Fibroblast of lung (primary cell): ENCODE measurements around the gene GPR3. TPM values are rescaled to one million over a fixed set of nuclear protein-coding genes. Genes with fewer than 3 reads are reported as not detected.

Experiments used
- DNase-seq, 2 donors: peaks; one replicate each; pipeline versions ENCODE4 v3.0.0 to v3.0.0-alpha.2; 2010; ENCODE audit warnings: low read depth in 2 of 2
- H2AFZ ChIP-seq: 2 replicates; pipeline ENCODE4 v1.5.1; 2012; ENCODE audit warnings: low read length, control low read depth, inconsistent platforms
- H3K27ac ChIP-seq: 2 replicates; pipeline ENCODE4 v1.5.1; 2011; ENCODE audit warnings: low read length, control low read depth; ENCODE audit not compliant: insufficient read depth
- H3K27me3 ChIP-seq: 2 replicates; pipeline ENCODE4 v1.5.1; 2011; ENCODE audit warnings: mild to moderate bottlenecking, low read length; ENCODE audit not compliant: control insufficient read depth, insufficient read depth
- H3K36me3 ChIP-seq: 2 replicates; pipeline ENCODE4 v1.5.1; 2011; ENCODE audit warnings: low read length; ENCODE audit not compliant: control insufficient read depth, insufficient read depth
- H3K4me1 ChIP-seq: 2 replicates; pipeline ENCODE4 v1.5.1; 2011; ENCODE audit warnings: low read length; ENCODE audit not compliant: control insufficient read depth, insufficient read depth; ENCODE audit errors: extremely low read depth
- H3K4me2 ChIP-seq: 2 replicates; pipeline ENCODE4 v1.5.1; 2011; ENCODE audit warnings: low read length, control low read depth; ENCODE audit not compliant: insufficient read depth; ENCODE audit errors: extremely low read depth
- H3K4me3 ChIP-seq, 4 experiments: fragments of 200-600 bp in 1 of 4; sonication (generic) in 1 of 4; replicated peaks in 1 of 4; 2 replicates each; pipeline ENCODE4 v1.5.1; 2011 to 2016; ENCODE audit warnings: low read length in 4 of 4, low read depth in 3 of 4, mild to moderate bottlenecking in 3 of 4, control low read depth in 2 of 4, inconsistent platforms in 1 of 4, mixed read lengths in 1 of 4; ENCODE audit not compliant: insufficient read depth in 1 of 4; ENCODE audit errors: control extremely low read depth in 1 of 4
- H3K79me2 ChIP-seq: 2 replicates; pipeline ENCODE4 v1.5.1; 2012; ENCODE audit warnings: mild to moderate bottlenecking, low read length, inconsistent platforms; ENCODE audit not compliant: control insufficient read depth, insufficient read depth
- H3K9ac ChIP-seq: 2 replicates; pipeline ENCODE4 v1.5.1; 2011; ENCODE audit warnings: mild to moderate bottlenecking, low read length, control low read depth; ENCODE audit not compliant: insufficient read depth
- H3K9me3 ChIP-seq: 2 replicates; pipeline ENCODE4 v1.5.1; 2012; ENCODE audit warnings: low read depth, low read length; ENCODE audit not compliant: control insufficient read depth, insufficient read depth
- H4K20me1 ChIP-seq: 2 replicates; pipeline ENCODE4 v1.5.1; 2011; ENCODE audit warnings: low read length; ENCODE audit not compliant: control insufficient read depth, insufficient read depth; ENCODE audit errors: extremely low read depth
- CTCF ChIP-seq, 2 donors: IDR thresholded peaks in 1 of 2; conservative IDR thresholded peaks in 1 of 2; 1 replicate in 1 of 2; 2 replicates in 1 of 2; pipeline ENCODE4 v1.5.1; 2011 to 2012; ENCODE audit warnings: low read length in 2 of 2, control low read depth in 1 of 2, inconsistent platforms in 1 of 2, low read depth in 1 of 2, mild to moderate bottlenecking in 1 of 2
- EZH2 ChIP-seq: IDR thresholded peaks from 2 replicates; pipeline ENCODE4 v1.5.1; 2012; ENCODE audit warnings: low read length, control low read depth, mild to moderate bottlenecking; ENCODE audit errors: missing control alignments
- polyA plus RNA-seq, 2 donors: library from polyadenylated mRNA; depleted of rRNA in 1 of 2; stranded (reverse) in 1 of 2; unstranded in 1 of 2; fragments of >200 nt; gene quantifications; 2 replicates each; pipeline ENCODE4 v1.2.1, GENCODE V29; 2011 to 2012; ENCODE audit warnings: missing spikeins in 1 of 2
- total RNA-seq: library from RNA; depleted of rRNA; stranded (reverse); fragments of >200 nt; gene quantifications from 2 replicates; pipeline ENCODE4 v1.2.1, GENCODE V29; 2014

The GPR3 gene
- total and polyA plus RNA-seq, 2 donors (not counting 1 experiment from before 2014, with no cell fraction given): 0.17 to 0.82 TPM

- Histone ChIP-seq H4K20me1 (no peaks in the 10 kb centered on the region), H3K27ac (no peak overlapping the region), H3K4me3 (no peak overlapping the region), H3K4me1 (peaks cover 31% of the 10 kb centered on the region), H3K36me3 (peaks cover 4% of the 10 kb centered on the region), H3K4me2 (no peak overlapping the region), H3K79me2 (no peaks in the 10 kb centered on the region), H3K27me3 (no peaks in the 10 kb centered on the region), H3K9me3 (no peaks in the 10 kb centered on the region), H2AFZ (no peak overlapping the region), H3K9ac (no peak overlapping the region)
- peak; percentile 61 to 66 for DNase-seq
- TF ChIP-seq EZH2 (no peak), CTCF (conservative IDR thresholded peaks at IDR 0.05 in 1 of 2, IDR thresholded peaks at IDR 0.05 in 1 of 2; ENCODE audit: low read depth in 1 of 2, low read length in 2 of 2) (peak; percentile 49 to 54)
Measured at GRCh38 chr1:27402349-27402754, 9.9 kb downstream of the GPR3 start.

DNA sequence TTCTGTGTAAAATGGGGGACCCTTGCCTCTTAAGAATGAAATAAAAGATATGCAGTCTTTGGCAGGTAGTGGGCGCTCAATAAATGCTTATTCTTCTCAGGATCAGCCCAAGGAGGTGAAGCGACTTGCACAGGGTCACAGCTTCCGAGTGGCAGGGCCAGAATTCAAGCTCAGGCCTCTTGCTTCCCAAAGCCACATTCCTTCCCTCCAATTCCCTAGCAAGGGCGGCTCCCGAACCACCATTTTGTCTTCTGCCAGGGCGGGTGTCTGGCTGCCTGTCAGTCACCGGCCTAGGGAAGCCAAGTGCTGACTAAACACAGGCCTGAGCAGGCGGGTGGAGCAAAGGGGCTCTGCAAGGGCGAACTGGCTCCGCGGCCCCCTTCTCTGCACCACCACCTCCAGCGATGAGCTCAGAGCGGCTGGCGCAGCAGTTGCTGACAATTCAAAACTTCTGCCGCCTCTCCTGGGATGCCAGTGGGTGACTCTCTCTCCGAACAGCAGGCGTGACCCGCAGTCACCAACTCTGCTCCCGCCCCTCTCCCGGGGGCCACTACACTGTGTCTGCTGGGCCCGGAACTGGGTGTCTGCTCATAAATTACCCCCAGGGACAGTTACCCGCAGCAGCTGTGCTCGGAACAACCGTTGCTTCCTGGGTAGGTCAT is 10.8 kb downstream of the GPR3 start:
- H3K4me3 ChIP-seq: no peak overlapping the region
- H3K27ac ChIP-seq: peak overlapping the region; percentile 61
- no peaks in the 10 kb centered on the region for H3K79me2 ChIP-seq
- TF ChIP-seq EZH2 (no peak), CTCF (conservative IDR thresholded peaks at IDR 0.05 in 1 of 2, IDR thresholded peaks at IDR 0.05 in 1 of 2; ENCODE audit: low read depth in 1 of 2, low read length in 2 of 2) (peak; percentile 21 to 39)
- no peak overlapping the region for H2AFZ ChIP-seq
- DNase-seq: peak; percentile 48 to 83
- H3K27me3 ChIP-seq: no peaks in the 10 kb centered on the region
- H3K4me1 ChIP-seq: peaks cover 31% of the 10 kb centered on the region
- H3K36me3 ChIP-seq: peaks cover 7% of the 10 kb centered on the region
- H3K9ac ChIP-seq: no peak overlapping the region
- H3K9me3 ChIP-seq: no peaks in the 10 kb centered on the region
- no peaks in the 10 kb centered on the region for H4K20me1 ChIP-seq
- H3K4me2 ChIP-seq: peak overlapping the region; percentile 18

- no peak overlapping the region for H3K9ac ChIP-seq
- H3K4me3 ChIP-seq: no peak overlapping the region
- H3K79me2 ChIP-seq: no peaks in the 10 kb centered on the region
- TF ChIP-seq CTCF (conservative IDR thresholded peaks at IDR 0.05 in 1 of 2, IDR thresholded peaks at IDR 0.05 in 1 of 2; ENCODE audit: low read depth in 1 of 2, low read length in 2 of 2): no peak
- no peak for TF ChIP-seq EZH2
- no peak for DNase-seq
- H3K36me3 ChIP-seq: peaks cover 9% of the 10 kb centered on the region
- H4K20me1 ChIP-seq: no peaks in the 10 kb centered on the region
- H3K4me2 ChIP-seq: peak overlapping the region; percentile 18
- peak overlapping the region; percentile 61 for H3K27ac ChIP-seq
- no peaks in the 10 kb centered on the region for H3K9me3 ChIP-seq
- no peak overlapping the region for H2AFZ ChIP-seq
- H3K27me3 ChIP-seq: no peaks in the 10 kb centered on the region
- peaks cover 31% of the 10 kb centered on the region for H3K4me1 ChIP-seq
Measured at GRCh38 chr1:27403931-27404330, 11.5 kb downstream of the GPR3 start.
